Stimulated activated CD8-positive, alpha-beta memory T cell treated with anti-CD3 and anti-CD28 coated beads, Interleukin-15, amount 100 ng/mL, for 1 hour (primary cell): ENCODE data around the gene KCNMA1.

ENCODE experiments used
- DNase-seq: peaks from one replicate; pipeline ENCODE4 v3.0.0-alpha.2; 2020; ENCODE audit warnings: low read depth

KCNMA1 gene

GRCh38 chr10:77633376-77633775 is 4.2 kb downstream of the KCNMA1 start:
- DNase-seq: no peak

DNA sequence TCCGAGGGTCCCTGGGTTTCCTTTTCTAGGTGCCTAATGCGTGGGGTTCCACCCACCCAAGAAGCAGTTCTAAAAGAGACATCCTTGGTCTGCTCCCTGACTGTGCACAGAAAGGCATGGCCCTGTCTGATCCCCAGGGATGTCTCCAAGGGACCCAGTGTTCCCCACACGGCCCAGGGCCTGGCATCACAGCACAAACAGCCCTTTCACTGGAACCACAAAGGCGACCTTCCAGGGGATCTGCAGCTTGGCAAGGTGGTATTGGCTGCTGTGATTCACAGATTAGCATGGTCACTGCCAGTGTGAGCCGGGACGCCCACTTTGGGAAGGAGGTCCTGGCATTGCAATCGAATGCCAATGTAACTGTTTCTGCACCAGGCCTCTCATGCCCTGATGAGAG is 6.4 kb downstream of the KCNMA1 start:
- no peak for DNase-seq

DNA sequence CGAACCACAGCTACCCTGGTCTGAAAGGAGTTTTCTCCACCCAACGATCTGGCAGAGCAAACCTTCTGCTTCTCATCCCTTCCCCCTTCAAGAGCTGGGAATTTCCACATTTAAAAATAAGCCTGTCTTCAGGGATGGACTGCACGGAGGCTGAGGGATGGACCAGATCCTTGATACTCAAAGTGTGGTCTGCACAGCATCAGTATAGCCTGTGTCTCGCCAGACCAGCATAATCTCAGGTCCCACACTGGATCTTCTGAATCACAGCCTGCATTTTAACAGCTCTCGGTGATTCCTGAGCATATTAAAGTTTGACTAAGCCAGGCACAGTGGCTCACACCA is 7.1 kb downstream of the KCNMA1 start:
- no peak for DNase-seq

DNA sequence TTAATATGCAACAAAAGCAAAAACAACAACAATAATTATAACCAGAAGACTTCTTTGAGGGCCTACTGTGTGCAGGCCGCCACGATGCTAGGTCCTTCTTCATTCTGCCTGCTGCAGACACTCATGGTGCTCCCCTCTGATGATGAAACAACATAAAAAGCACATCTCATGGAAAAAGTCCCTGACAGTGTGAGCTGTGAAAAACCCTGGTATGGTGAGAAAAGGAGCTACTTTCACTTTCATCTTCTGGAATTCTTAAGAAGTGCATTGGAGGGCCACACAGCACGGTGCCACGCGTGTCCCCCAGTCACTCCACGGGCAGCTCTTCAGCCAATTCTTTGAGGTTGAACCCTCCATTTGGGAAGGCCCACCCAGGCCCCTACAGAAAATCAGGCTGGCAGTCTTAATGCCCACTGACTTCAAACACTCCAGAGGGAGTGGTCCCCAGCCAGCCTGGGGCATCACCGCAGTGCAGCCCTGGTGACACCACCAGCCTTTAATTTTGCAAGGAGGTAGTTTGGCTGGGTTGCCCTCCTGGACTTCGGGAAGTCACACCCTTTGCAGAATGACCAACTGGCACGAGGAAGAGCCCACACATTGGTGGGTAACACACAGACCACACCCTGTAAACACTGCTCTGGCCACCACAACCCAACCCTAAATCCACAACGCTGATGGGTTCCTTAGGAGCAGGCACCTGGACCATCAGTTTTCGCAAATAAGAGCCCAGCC is 7.7 kb downstream of the KCNMA1 start:
- no peak for DNase-seq

GRCh38 chr10:77628906-77629730 is 8.5 kb downstream of the KCNMA1 start:
- no peak for DNase-seq

GRCh38 chr10:77626266-77626935 is 11.2 kb downstream of the KCNMA1 start:
- DNase-seq: no peak

GRCh38 chr10:77625379-77625778 is 12.2 kb downstream of the KCNMA1 start:
- no peak for DNase-seq

- DNase-seq: no peak
Measured at GRCh38 chr10:77622889-77623291, 14.7 kb downstream of the KCNMA1 start.

GRCh38 chr10:77620731-77621130 is 16.9 kb downstream of the KCNMA1 start:
- DNase-seq: no peak

- no peak for DNase-seq
Measured at GRCh38 chr10:77619964-77620703, 17.5 kb downstream of the KCNMA1 start.

DNA sequence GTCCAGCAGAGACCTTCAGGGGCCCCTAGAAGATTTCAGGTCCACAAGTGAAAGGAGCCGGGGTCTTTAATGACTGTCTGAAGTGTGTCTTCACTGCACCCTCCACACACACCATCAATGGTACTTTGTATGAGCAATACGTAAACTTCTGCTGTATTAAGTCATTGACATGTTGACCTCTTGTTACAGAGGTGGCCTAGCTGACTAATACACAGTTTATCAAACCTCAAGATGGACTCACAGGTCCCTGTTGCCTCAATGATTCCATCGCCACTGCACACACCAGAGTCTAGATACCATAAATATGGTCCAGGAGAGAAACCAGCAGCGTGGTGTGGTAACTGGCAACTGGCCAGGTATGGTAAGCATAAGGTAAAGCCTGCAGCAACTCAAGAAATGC is 19.5 kb downstream of the KCNMA1 start:
- no peak for DNase-seq

DNA sequence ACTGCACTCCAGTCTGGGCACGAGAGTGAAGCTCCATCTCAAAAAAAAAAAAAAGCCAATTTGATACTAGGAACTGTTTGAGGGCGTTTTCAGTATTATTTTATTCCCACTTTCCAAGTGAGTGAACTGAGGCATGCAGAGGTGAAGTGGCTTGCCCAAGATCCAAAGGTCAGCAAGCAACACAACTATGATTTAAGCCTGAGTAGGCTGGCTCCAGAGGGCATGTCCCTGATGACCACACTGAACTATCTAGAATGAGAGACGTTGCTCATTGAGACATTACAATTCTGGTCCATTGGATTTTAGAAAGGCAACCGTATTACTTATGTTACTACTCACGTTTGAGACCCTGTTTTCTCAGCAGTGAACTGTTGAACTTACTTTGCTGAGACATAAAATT is 20.8 kb downstream of the KCNMA1 start:
- DNase-seq: no peak

- no peak for DNase-seq
Measured at GRCh38 chr10:77614778-77615625, 22.6 kb downstream of the KCNMA1 start.

DNA sequence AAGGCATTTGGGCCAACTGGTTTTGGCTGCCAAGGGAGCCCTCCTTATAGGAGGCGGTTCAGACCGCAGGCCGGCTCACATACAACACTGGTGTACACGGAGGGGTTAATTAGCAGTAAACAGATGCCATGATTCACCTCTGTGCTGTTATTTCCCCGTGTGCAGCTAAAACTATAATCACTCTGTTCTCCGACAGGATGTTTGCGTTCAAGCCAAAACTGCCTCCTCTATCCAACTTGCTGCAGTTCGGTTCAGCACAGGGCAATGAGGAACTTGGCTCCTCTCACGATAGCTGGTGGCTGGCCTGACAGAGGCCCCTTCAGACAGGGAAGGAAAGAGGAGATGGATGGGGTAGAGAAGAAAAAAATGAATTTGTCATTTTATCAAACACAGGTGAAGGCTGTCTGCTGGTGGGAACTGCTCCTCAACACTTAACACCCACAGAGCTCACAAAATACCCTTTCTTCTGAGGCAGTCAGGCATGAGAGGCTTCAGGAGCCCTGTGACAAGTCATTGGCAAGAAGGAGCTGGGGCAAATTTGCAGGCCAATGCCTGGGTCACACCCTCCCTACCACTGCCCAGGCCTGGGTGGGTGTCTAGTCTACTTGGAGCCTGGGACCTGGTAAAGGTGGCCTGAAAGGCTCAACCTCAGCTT is 24.0 kb downstream of the KCNMA1 start:
- no peak for DNase-seq

GRCh38 chr10:77611670-77612069 is 25.9 kb downstream of the KCNMA1 start:
- no peak for DNase-seq

- DNase-seq: no peak
Measured at GRCh38 chr10:77611221-77611620, 26.4 kb downstream of the KCNMA1 start.

DNA sequence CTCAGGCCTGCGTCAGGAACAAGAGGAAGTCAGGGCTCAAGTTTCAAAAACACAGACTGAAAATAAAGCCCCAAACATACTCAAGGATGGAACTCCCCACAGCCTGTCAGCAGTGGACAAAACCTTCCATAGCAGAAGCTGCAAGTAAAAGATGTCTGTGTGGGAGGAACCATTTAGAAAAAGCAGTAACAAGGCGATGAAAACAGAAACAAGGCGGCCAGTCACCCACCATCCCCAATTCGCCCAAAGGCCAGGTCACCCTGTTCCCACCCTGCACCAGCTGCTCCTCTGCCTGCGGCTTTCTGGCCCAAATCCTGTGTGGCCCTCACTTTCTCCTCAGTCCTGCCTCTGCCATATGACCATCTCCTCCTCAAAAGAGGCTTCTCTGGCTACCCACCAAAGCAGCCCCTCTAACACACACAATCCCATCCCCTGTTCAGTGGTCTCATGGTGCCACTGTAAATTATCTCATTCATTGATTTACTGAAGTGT is 27.8 kb downstream of the KCNMA1 start:
- no peak for DNase-seq

- DNase-seq: no peak
Measured at GRCh38 chr10:77608281-77608680, 29.3 kb downstream of the KCNMA1 start.

- DNase-seq: no peak
Measured at GRCh38 chr10:77606751-77607150, 30.9 kb downstream of the KCNMA1 start.

- DNase-seq: no peak
Measured at GRCh38 chr10:77605466-77605865, 32.1 kb downstream of the KCNMA1 start.

DNA sequence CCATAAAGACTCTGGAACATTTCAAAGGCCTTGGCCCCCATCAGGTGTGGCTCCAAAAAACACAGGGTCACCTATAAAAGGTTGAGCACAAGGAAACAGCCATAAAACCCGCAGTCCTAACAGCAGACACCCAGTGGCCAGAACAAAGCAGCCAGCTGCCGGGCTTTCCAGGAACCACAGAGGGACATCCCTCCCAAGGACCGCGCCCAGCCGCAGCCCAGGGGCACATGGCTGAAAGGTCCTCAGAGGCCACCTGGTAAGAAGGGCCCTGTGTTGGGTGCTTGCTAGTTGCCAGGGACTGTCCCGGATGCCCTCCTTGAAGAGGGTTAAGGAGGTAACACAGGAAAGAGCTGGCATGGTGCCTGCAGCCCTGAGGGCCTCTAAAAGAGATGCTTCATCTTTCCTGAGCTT is 32.7 kb downstream of the KCNMA1 start:
- DNase-seq: no peak
